Measurements from ENCODE around the gene ADARB2.
"Not testable (repeated sequence)": the region's sequence is repeated elsewhere in the genome, so short reads cannot be mapped to it uniquely, and the experiment has no call there.

The ADARB2 gene

GRCh38 chr10:1737222-1738061 is at the start of gene ADARB2:
Gene ADARB2 (minus strand): TSS chr10:1737525.
- DNase-seq, result no peak

- no peak for DNase-seq
Observed at GRCh38 chr10:1785835-1786234, 48.5 kb upstream of the ADARB2 start.

- DNase-seq, result no peak
Observed at GRCh38 chr10:1782841-1783240, 45.5 kb upstream of the ADARB2 start.

- no peak for DNase-seq
Observed at GRCh38 chr10:1779796-1780195, 42.5 kb upstream of the ADARB2 start.

- no peak for DNase-seq
Observed at GRCh38 chr10:1778375-1778969, 41.1 kb upstream of the ADARB2 start.

- no peak for DNase-seq
Observed at GRCh38 chr10:1776127-1776662, 38.9 kb upstream of the ADARB2 start.

GRCh38 chr10:1774796-1775195 is 37.5 kb upstream of the ADARB2 start:
- no peak for DNase-seq

- DNase-seq, result not testable (repeated sequence)
Observed at GRCh38 chr10:1773204-1773603, 35.9 kb upstream of the ADARB2 start.

GRCh38 chr10:1766049-1766448 is 28.7 kb upstream of the ADARB2 start:
- no peak for DNase-seq

GRCh38 chr10:1762076-1762475 is 24.8 kb upstream of the ADARB2 start:
- no peak for DNase-seq

GRCh38 chr10:1754506-1755153 is 17.3 kb upstream of the ADARB2 start:
- no peak for DNase-seq

GRCh38 chr10:1752153-1752552 is 14.8 kb upstream of the ADARB2 start:
- no peak for DNase-seq

GRCh38 chr10:1747590-1748157 is 10.3 kb upstream of the ADARB2 start:
- no peak for DNase-seq

- no peak for DNase-seq
Observed at GRCh38 chr10:1746796-1747195, 9.5 kb upstream of the ADARB2 start.

GRCh38 chr10:1745780-1746456 is 8.6 kb upstream of the ADARB2 start:
- no peak for DNase-seq

GRCh38 chr10:1744524-1744923 is 7.2 kb upstream of the ADARB2 start:
- no peak for DNase-seq

- DNase-seq, result no peak
Observed at GRCh38 chr10:1743141-1743540, 5.8 kb upstream of the ADARB2 start.

GRCh38 chr10:1741450-1741849 is 4.1 kb upstream of the ADARB2 start:
- DNase-seq, result no peak

- DNase-seq, result no peak
Observed at GRCh38 chr10:1739751-1740150, 2.4 kb upstream of the ADARB2 start.

- DNase-seq, result no peak
Observed at GRCh38 chr10:1738950-1739349, 1.6 kb upstream of the ADARB2 start.

- no peak for DNase-seq
Observed at GRCh38 chr10:1736972-1737221, 428 bp downstream of the ADARB2 start.

GRCh38 chr10:1736144-1736971 is 967 bp downstream of the ADARB2 start:
- no peak for DNase-seq

All from OCI-M1 (cell line).